Measurements from ENCODE around the gene SKAP1.

- no peak for TF ChIP-seq CTCF (conservative IDR thresholded peaks at IDR 0.05 in 1 of 2, IDR thresholded peaks at IDR 0.05 in 1 of 2; ENCODE audit: low read depth in 1 of 2, low read length in 2 of 2)
- TF ChIP-seq EZH2 (IDR thresholded peaks at IDR 0.05; ENCODE audit: low read length, missing control alignments): no peak
Measured at GRCh38 chr17:48326310-48326709, 103.7 kb downstream of the SKAP1 start.
